ENCODE measurements around the gene FOXRED2. TPM values are rescaled to one million over a fixed set of nuclear protein-coding genes. Genes with fewer than 3 reads are reported as not detected.
"Not testable (repeated sequence)": the region's sequence is repeated elsewhere in the genome, so short reads cannot be mapped to it uniquely, and the experiment has no call there.

FOXRED2 gene
- total RNA-seq, 1 donor from 2014 or later: 15.3 TPM

DNA sequence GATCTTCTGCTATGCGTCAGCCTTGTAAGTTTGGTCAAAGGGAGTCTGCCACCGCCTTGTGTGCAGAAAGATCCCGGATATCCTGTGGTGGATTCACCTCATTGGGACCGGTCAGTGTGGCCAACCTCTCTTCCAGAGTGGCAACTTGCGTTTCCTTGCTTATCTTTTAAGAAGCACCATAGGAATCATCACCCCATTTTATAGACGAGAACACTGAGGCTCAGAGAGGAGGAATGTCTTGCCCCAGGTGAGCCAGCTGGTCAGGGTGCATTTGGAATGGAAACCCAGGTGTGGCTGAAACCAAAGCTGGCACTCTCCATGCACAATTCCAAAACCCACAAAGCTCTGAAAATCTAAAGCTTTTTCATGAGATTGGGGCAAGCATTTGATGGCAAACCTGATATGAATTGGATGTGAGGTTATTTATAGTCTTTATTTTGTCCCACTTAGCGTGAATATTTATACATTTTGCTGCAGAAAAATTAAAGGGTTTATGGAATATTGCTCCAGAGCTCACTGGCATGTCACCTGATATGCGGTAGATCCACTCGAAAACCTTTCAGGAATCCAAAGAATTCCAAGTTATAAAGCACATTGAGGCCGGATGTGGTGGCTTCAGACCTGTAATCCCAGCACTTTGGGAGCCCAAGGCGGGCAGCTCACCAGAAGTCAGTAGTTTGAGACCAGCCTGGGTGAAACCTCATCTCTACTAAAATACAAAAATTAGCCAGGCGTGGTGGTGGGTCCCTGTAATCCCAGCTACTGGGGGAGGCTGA, 34.2 kb upstream of the FOXRED2 start:
- Histone ChIP-seq H3K4me3 (no peak overlapping the region), H3K27ac (no peak overlapping the region), H3K36me3 (no peaks in the 10 kb centered on the region), H3K9me3 (no peaks in the 10 kb centered on the region), H3K4me1 (no peaks in the 10 kb centered on the region), H3K27me3 (no peaks in the 10 kb centered on the region)
- peak; percentile 23 for ATAC-seq
- intact Hi-C loops (cut with DNase I): no loop called here
- no peak for DNase-seq
- TF ChIP-seq, protein P1, sequence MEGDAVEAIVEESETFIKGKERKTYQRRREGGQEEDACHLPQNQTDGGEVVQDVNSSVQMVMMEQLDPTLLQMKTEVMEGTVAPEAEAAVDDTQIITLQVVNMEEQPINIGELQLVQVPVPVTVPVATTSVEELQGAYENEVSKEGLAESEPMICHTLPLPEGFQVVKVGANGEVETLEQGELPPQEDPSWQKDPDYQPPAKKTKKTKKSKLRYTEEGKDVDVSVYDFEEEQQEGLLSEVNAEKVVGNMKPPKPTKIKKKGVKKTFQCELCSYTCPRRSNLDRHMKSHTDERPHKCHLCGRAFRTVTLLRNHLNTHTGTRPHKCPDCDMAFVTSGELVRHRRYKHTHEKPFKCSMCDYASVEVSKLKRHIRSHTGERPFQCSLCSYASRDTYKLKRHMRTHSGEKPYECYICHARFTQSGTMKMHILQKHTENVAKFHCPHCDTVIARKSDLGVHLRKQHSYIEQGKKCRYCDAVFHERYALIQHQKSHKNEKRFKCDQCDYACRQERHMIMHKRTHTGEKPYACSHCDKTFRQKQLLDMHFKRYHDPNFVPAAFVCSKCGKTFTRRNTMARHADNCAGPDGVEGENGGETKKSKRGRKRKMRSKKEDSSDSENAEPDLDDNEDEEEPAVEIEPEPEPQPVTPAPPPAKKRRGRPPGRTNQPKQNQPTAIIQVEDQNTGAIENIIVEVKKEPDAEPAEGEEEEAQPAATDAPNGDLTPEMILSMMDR (IDR thresholded peaks at IDR 0.05): no peak

DNA sequence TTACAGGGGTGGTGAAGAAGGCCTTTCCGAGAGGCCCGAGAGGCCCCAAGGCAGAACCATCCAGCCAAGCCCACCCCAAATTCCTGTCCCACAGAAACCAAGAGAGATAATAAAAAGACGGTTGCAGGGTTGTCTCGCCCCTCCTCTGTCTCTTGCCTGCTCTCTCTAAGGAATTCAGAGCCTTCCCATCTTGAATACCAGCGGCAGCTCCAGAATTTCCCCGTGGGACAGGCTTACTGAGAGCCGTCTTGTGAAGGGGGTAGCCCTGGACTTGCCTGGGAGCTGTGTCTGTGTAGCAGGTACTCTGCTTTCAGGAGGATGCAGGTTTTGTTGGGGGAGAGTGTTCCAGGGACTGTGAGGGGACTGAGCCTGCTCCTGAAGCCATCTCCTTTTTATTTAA, 31.7 kb upstream of the FOXRED2 start:
- no peak for DNase-seq
- Histone ChIP-seq H3K9me3 (no peaks in the 10 kb centered on the region), H3K36me3 (no peaks in the 10 kb centered on the region), H3K4me3 (no peak overlapping the region), H3K4me1 (no peaks in the 10 kb centered on the region), H3K27ac (no peak overlapping the region), H3K27me3 (no peaks in the 10 kb centered on the region)
- no peak for ATAC-seq
- intact Hi-C loops (cut with DNase I): no loop called here
- TF ChIP-seq, protein P1 (IDR thresholded peaks at IDR 0.05): no peak

- no peaks in the 10 kb centered on the region for H3K27me3 ChIP-seq
- no peaks in the 10 kb centered on the region for H3K4me1 ChIP-seq
- intact Hi-C loops (cut with DNase I): no loop called here
- H3K9me3 ChIP-seq: no peaks in the 10 kb centered on the region
- ATAC-seq (no peak), DNase-seq (no peak)
- no peak overlapping the region for H3K27ac ChIP-seq
- H3K4me3 ChIP-seq: no peak overlapping the region
- TF ChIP-seq, protein P1 (IDR thresholded peaks at IDR 0.05): no peak
- no peaks in the 10 kb centered on the region for H3K36me3 ChIP-seq
These were observed 29.9 kb upstream of the FOXRED2 start for GRCh38 chr22:36536717-36537116.

DNA sequence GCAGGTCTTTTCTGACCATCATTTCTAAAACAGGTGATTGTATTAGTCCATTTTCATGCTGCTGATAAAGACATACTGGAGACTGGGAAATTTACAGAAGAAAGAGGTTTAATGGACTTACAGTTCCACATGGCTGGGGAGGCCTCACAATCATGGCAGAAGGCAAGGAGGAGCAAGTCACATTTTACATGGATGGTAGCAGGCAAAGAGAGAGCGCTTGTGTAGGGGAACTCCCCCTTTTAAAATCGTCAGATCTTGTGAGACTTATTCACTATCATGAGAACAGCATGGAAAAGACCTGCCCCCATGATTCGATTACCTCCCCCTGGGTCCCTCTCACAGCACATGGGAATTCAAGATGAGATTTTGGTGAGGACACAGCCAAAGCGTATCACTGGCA, 26.5 kb upstream of the FOXRED2 start:
- DNase-seq; ATAC-seq; H3K27me3 ChIP-seq; H3K27ac ChIP-seq; H3K4me3 ChIP-seq; H3K36me3 ChIP-seq; intact Hi-C loops (cut with DNase I); H3K9me3 ChIP-seq; H3K4me1 ChIP-seq: not testable (repeated sequence)

DNA sequence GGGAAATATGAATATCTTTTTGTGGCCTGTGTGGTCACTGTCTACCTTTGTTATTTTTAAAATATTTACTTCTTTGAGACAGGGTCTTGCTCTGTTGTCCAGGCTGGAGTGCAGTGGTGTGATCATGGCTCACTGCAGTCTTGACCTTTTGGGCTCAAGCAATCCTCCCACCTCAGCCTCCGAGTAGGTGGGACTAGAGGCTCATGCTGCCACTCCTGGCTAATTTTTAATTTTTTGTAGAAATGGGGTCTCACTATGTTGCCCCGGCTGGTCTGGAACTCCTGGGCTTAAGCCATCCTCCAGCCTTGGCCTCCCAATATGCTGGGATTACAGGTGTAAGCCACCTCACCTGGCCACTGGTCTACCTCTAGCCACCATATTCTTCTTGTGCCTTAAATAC, 25.6 kb upstream of the FOXRED2 start:
- DNase-seq (no peak), ATAC-seq (no peak)
- H3K4me1 ChIP-seq: peaks cover 13% of the 10 kb centered on the region
- H3K36me3 ChIP-seq: no peaks in the 10 kb centered on the region
- H3K9me3 ChIP-seq: no peaks in the 10 kb centered on the region
- H3K4me3 ChIP-seq: no peak overlapping the region
- TF ChIP-seq, protein P1 (IDR thresholded peaks at IDR 0.05): no peak
- intact Hi-C loops (cut with DNase I): no loop called here
- H3K27ac ChIP-seq: no peak overlapping the region
- H3K27me3 ChIP-seq: no peaks in the 10 kb centered on the region

DNA sequence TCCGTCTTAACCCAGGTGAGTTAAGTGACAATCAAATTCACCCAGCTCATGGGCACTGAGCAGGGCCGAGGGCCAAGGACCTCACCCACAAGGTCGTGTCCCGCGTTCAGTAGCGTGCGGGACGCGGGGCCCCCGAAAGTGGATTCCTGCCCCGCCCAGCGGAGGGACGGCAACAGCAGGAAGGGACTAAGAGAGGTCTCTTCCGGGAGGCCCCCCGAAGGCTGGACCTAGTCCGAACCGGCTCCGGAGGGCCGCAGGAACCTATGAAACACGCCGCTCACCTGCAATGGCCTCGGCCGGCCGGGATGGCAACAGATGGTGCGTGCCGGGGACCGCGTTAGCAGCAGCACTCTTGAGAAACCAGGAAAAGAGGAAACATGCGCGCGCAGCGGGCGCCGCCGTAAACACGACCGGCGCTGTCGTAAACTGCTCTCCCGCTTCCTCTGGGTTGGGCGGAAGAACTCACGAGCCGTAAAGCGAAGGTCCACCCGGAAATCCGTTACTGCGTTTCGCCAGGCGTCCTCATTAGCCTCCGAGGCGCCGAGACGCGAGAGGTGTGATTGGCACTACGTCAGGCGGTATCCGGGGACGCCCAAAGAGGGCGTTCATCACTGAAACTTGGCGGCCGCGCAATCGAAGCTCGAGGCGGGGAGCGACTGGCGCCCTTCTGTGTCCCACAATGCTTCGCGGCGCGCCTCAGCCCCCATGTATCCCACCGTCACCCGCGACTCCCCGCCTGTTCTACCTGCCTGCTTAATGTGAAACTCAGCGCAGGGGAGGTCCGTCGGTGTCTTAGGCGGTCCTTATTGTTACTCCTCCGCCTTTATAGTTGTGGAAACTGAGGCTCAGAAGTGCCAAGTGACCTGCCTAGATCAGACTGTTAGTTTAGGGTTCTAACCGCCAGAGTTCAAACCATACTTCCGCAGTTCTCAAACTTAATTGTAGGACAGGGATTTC, 22.2 kb upstream of the FOXRED2 start, which contains the start of gene EIF3D:
EIF3D (minus strand) TSS at position 372 of the 957 bp plus-strand sequence. CDS start 3,045 bp downstream, outside the sequence.
- H3K36me3 ChIP-seq: peaks cover 30% of the 10 kb centered on the region
- TF ChIP-seq, protein P1 (IDR thresholded peaks at IDR 0.05): peak; percentile 14
- no peaks in the 10 kb centered on the region for H3K9me3 ChIP-seq
- ATAC-seq (peak; percentile 97), DNase-seq (peak; percentile 99)
- intact Hi-C loops (cut with DNase I): no loop called here
- no peaks in the 10 kb centered on the region for H3K27me3 ChIP-seq
- H3K4me3 ChIP-seq: peak within 1 kb of the TSS; percentile 97
- peak within 1 kb of the TSS; percentile 97 for H3K27ac ChIP-seq
- H3K4me1 ChIP-seq: peaks cover 19% of the 10 kb centered on the region
